ENCODE results near the gene MTMR3.
"Not testable (repeated sequence)": the region's sequence is repeated elsewhere in the genome, so short reads cannot be mapped to it uniquely, and the experiment has no call there.

The MTMR3 gene

GRCh38 chr22:29973269-29973668 lies 90.3 kb downstream of the MTMR3 start:
- TF ChIP-seq, protein P1, sequence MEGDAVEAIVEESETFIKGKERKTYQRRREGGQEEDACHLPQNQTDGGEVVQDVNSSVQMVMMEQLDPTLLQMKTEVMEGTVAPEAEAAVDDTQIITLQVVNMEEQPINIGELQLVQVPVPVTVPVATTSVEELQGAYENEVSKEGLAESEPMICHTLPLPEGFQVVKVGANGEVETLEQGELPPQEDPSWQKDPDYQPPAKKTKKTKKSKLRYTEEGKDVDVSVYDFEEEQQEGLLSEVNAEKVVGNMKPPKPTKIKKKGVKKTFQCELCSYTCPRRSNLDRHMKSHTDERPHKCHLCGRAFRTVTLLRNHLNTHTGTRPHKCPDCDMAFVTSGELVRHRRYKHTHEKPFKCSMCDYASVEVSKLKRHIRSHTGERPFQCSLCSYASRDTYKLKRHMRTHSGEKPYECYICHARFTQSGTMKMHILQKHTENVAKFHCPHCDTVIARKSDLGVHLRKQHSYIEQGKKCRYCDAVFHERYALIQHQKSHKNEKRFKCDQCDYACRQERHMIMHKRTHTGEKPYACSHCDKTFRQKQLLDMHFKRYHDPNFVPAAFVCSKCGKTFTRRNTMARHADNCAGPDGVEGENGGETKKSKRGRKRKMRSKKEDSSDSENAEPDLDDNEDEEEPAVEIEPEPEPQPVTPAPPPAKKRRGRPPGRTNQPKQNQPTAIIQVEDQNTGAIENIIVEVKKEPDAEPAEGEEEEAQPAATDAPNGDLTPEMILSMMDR (IDR thresholded peaks at IDR 0.05; ENCODE audit: unreplicated experiment in 3 of 3) = no peak
- no peaks in the 10 kb centered on the region for H3K27me3 Mint-ChIP-seq (ENCODE audit: low read depth)
- H3K4me3 Mint-ChIP-seq = no peak overlapping the region
- H3K36me3 Mint-ChIP-seq (ENCODE audit: low read depth) = peaks cover 17% of the 10 kb centered on the region
- no peaks in the 10 kb centered on the region for H3K4me1 Mint-ChIP-seq
- no peaks in the 10 kb centered on the region for H3K9me3 Mint-ChIP-seq
- no peak overlapping the region for H3K27ac Mint-ChIP-seq

- H3K27me3 Mint-ChIP-seq (ENCODE audit: low read depth); H3K4me1 Mint-ChIP-seq; H3K9me3 Mint-ChIP-seq; H3K27ac Mint-ChIP-seq; H3K4me3 Mint-ChIP-seq: not testable (repeated sequence)
- peaks cover 18% of the 10 kb centered on the region for H3K36me3 Mint-ChIP-seq (ENCODE audit: low read depth)
These were observed 90.7 kb downstream of the MTMR3 start for GRCh38 chr22:29973680-29974079.

DNA sequence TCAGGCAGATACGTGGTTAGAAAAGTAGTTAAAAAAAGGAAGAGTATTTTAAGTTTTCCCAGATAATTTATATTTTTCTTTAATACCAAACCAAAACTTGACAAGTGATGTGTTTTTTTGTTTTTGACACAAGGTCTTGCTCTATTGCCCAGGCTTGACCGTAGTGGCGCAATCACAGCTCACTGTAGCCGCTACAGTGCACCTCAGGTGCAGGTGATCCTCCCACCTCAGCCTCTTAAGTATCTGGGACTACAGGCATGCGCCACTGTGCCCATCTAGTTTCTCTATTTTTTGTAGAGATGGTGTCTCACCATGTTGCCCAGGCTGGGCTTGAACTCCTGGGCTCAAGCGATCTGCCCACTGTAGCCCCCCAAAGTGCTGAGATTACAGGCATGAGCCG lies 92.5 kb downstream of the MTMR3 start:
- no peak overlapping the region for H3K27ac Mint-ChIP-seq
- H3K9me3 Mint-ChIP-seq = no peaks in the 10 kb centered on the region
- TF ChIP-seq, protein P1 (IDR thresholded peaks at IDR 0.05; ENCODE audit: unreplicated experiment in 3 of 3) = no peak
- H3K4me1 Mint-ChIP-seq = no peaks in the 10 kb centered on the region
- peaks cover 32% of the 10 kb centered on the region for H3K36me3 Mint-ChIP-seq (ENCODE audit: low read depth)
- no peak overlapping the region for H3K4me3 Mint-ChIP-seq
- H3K27me3 Mint-ChIP-seq (ENCODE audit: low read depth) = no peaks in the 10 kb centered on the region

GRCh38 chr22:29977107-29977506 lies 94.1 kb downstream of the MTMR3 start:
- TF ChIP-seq, protein P1 (IDR thresholded peaks at IDR 0.05; ENCODE audit: unreplicated experiment in 3 of 3) = no peak
- Mint-ChIP-seq H3K4me1 (no peaks in the 10 kb centered on the region), H3K9me3 (no peaks in the 10 kb centered on the region), H3K36me3 (ENCODE audit: low read depth) (peaks cover 37% of the 10 kb centered on the region), H3K4me3 (no peak overlapping the region), H3K27ac (no peak overlapping the region), H3K27me3 (ENCODE audit: low read depth) (no peaks in the 10 kb centered on the region)

DNA sequence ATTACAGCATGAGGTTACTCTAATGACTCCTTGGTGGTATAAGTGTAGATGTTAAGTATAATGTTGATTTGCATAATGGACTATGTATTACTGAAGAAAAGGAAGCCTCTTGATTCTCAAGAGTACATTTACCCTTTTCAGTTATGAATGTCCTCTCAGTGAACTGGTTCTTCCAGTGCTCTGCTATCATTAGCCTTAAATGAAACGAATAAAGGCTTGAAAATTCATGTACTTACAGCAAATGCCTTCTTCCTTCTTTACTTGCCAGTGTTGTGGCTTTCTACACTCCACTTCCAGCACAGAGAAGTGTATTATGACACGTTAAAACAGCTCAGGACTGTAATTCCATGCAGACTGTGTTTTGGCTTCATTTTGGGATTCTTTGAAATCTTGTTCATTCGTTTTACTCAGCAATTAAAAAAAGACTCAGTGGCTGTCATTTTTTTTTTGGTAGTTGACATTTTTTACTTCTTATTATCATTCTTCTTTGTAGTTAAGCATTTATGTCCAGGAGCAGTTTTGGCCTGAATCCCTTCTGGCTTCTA lies 96.9 kb downstream of the MTMR3 start:
- Mint-ChIP-seq H3K27ac (peak overlapping the region in 2 of 3 experiments; percentile 15 to 32), H3K4me3 (no peak overlapping the region), H3K9me3 (no peaks in the 10 kb centered on the region), H3K27me3 (ENCODE audit: low read depth) (no peaks in the 10 kb centered on the region), H3K36me3 (ENCODE audit: low read depth) (peaks cover 33% of the 10 kb centered on the region), H3K4me1 (no peaks in the 10 kb centered on the region)
- TF ChIP-seq, protein P1 (IDR thresholded peaks at IDR 0.05; ENCODE audit: unreplicated experiment in 3 of 3) = no peak

DNA sequence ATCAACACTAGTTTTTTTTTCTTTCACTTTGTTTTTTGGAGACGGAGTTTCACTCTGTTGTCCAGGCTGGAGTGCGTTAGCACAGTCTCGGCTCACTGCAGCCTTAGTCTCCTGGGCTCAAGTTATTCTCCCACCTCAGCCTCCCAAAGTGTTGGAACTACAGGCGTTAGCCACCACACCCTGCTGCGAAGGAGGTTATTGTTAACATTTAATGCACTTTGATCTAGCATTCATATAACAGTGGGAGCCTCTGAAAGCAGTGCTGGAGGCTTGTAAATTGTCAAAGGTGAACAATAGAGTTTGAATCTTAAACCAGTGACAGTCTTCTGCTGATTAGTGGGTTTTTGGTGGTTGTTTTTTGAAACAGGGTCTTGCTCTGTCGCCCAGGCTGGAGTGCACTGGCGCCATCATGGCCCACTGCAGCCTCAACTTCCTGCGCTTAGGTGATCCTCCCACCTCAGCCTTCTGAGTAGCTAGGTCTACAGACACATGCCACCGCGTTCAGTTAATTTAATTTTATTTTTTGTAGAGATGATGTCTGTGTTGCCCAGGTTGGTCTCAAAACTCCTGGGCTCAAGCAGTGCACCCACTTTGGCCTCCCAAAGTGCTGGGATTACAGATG lies 100.4 kb downstream of the MTMR3 start:
- Mint-ChIP-seq H3K27ac (no peak overlapping the region), H3K36me3 (ENCODE audit: low read depth) (peaks cover 50% of the 10 kb centered on the region), H3K4me3 (no peak overlapping the region), H3K4me1 (peaks cover 5% of the 10 kb centered on the region), H3K9me3 (no peaks in the 10 kb centered on the region), H3K27me3 (ENCODE audit: low read depth) (no peaks in the 10 kb centered on the region)
- TF ChIP-seq, protein P1 (IDR thresholded peaks at IDR 0.05; ENCODE audit: unreplicated experiment in 3 of 3) = no peak
